Activated CD4-positive, alpha-beta T cell treated with anti-CD3 and anti-CD28 coated beads for 4 hours (primary cell): ENCODE data around the gene UBASH3A.
A peak's percentile ranks its signal among the peaks of the same experiment; 100 is the strongest.
"Not testable (repeated sequence)": the region's sequence is repeated elsewhere in the genome, so short reads cannot be mapped to it uniquely, and the experiment has no call there.

Source experiments
- DNase-seq, 2 donors: peaks; one replicate each; pipeline ENCODE4 v3.0.0-alpha.2; 2020

Gene UBASH3A

GRCh38 chr21:42453986-42454570 lies 50.4 kb downstream of the UBASH3A start:
- no peak for DNase-seq

DNA sequence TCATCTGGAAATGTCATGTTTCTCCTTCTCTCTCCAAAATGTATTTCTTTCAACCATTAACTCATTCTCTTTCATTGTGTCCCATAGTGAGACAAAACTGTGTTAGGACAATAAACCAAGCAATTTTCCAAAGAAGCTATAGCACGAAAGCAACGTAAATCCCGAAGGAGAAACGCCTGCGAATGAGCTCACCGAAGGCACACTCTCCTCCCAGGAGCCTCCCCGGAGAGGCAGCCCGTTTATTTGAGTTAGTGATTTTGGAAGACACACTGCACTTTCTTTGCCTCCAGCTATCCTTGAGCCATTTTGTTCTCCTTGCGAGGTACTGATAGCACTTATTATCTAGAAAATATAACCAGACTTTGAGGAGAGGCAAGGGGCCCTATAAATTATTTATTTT lies 51.1 kb downstream of the UBASH3A start:
- no peak for DNase-seq

DNA sequence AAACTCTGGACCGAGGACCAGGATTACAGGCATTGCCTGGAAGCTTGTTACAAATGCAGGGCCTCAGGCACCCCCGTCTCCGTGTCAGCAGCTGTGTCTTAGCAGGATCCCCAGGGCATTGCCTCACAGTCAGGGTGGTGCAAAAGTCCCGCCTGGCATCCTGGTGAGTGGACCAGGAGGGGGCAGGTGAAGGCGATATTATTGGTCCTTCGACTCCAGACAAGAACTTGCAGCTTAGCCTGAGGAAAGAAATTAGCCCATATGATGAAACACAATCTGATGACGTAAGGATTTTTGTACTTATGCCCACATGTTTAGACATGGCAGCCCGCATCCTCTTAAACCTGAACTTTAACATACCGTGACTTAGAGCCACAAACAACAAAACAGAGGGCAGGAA lies 51.5 kb downstream of the UBASH3A start:
- no peak for DNase-seq

- no peak for DNase-seq
Observed at GRCh38 chr21:42455754-42456440, 52.2 kb downstream of the UBASH3A start.

DNA sequence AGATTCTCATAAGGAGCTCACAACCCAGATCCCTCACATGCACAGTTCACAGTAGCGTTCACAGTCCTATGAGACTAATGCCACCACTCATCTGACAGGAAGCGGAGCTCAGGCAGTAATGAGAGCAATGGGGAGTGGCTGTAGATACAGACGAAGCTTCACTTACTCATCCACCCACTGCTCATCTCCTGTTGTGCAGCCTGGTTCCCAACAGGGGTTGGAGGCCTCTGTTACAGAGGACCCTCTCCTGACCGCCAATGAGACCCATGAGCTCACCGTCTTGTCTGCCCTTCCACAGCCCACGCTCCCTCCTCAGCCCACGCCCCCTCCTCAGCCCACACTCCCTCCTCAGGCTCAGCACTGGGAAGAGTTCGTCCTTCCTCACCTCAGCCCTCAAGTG lies 52.8 kb downstream of the UBASH3A start:
- DNase-seq = peak; percentile 54 to 60

GRCh38 chr21:42459082-42459460 lies 55.4 kb downstream of the UBASH3A start:
- DNase-seq = no peak

DNA sequence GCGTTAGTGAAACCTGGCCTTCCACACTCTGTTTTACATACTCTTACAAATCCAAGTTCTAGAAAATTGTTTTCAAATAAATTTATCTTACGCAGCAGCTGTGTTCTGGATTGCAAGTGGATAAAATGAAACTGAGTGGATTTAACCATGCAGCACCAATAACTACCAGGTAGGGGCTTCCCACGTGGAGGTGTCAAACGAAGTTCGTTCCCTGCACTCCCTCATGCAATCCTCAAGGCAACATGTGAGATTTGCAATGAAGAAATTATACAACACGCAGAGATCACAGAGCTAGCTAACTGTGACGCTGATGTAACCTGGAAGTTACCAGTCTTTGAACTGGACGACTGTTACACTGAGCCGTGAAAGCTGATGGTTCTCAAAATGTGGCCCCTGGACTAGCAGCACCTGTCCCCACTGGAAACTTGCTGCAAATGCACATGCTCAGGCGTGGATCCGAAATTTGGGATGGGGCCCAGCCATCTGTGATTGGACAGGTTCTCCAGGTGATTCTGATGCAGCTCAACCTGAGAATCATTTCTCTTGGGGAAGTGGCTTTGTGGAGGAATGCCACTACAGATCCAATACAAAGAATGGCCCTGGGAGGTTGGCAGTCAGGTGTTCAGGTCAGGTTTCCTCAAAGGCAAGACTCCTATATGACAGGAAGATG lies 56.0 kb downstream of the UBASH3A start:
- DNase-seq = no peak

DNA sequence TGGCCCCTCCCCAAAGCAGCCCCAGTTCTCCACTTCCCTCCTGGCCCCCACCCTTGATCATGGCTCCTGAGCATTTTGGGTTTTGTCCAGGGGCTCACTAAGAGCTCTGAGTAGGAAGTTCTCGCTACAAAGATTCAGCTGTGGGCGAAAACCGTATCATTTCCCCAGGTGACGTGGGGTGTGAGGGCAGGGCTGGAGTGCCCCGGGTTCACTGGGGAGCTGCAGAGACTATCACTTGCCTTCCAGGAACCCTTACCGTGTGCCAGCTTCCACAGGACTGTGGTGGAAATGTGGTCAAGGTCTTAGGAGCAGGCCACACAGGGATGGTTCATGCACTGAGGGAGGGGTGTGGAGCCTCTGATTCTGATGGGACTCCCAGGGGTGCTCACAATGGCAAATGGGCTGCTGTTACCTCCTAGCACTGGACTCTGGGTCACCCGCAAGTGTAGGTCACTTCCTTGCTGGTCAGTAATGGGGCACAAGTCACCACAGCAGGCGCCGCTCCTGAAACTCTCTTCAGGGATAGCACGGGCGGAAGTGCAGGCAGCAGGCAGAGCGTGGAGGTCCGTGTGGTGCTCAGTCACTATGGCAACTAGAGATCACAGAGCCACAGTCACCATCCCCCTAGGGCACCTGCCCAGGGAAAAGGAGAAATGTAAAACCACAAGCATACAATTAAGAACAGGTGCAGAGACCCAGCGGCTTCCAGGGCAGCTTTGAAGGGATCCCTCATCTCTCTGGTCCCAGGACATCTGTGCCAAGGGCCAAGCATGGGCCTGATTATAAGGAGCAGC lies 56.9 kb downstream of the UBASH3A start:
- no peak for DNase-seq

- no peak for DNase-seq
Observed at GRCh38 chr21:42461185-42461520, 57.5 kb downstream of the UBASH3A start.

- no peak for DNase-seq
Observed at GRCh38 chr21:42461881-42462877, 58.5 kb downstream of the UBASH3A start.

DNA sequence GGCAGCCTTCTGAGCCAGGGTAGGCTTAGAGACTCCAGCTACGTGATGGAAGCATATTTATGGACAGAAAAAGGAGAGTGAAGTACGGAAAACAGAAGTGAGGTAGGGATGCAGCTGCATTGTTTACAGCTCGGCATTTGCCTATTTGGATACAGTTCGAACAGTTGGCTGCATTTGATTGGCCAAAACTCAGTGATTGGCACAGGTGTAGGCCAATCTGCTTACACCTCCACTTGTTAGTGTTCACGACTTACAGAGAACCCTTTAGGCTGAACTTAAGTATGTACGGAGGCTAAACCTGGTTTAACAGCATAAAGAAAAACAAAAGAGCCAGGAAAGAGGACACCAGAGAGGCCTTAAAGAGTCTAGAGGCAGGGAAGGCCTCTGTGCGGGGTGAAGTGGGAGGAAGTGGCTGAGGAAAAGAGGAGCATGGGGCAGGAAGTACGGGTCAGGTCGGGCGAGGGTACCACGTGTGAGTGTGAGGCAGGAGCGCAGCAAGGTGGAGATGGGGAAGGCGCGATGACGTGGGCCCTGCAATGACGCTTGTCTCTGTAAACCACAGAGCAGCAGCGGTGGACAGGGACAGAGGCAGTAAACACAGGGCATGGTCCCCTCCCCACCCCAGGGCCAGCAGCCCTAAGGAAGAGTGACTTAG lies 60.3 kb downstream of the UBASH3A start:
- peak; percentile 55 to 69 for DNase-seq

DNA sequence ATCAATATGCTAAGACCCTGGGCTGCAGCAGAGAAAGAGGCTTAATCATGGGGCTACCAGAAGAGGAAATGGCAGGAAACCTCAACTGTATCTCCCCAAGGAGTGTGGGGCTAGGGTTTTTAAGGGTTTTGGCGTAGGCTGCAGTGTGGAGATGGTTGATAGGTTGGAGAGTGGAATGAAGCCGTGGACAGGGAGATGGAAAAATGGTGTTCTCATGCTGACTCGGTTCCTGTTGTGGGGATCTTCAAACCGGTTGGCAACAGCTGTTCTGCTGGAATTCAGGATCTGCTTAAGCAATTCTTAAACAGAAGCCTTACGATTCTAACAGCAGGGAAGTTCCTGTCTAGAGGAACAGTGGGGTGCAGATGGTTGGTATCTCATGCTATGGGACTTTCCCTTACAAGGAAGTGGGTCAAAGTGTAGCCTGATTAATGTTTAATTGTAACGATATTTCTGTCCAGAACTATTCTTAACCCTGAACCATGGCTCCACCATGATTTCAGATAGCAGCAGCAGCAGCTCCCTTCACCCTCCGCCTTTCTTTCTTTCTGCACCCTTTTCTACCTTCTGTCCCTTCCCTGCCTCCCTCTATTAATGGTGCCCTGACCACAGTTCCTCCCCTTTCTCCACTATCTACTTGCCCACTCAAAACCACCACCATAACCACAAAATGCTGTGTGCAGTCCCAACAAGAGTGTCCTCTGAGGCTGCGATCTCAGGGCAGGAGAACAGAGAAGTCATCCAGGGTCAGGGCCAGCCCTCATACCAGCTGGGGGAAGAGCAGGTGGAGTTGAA lies 61.5 kb downstream of the UBASH3A start:
- DNase-seq = no peak

- DNase-seq = no peak
Observed at GRCh38 chr21:42465803-42466127, 62.1 kb downstream of the UBASH3A start.

DNA sequence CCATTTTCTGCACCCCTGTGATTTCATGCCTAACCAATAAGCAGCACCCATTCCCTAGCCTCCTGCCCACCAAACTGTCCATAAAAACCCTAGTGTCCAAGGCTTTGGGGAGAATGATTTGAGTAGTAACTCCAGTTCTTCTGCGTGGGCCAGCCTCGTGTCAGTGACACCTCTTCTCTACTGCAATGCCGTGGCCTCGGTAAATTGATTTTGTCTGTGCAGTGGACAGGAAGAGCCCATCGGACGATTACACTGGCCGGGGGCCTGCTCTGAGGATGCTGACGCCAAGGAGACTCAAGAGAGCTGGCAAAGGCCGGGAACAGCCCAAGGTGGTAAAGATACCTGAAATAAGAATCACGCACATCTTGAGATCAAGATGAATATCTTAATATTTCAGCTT lies 63.0 kb downstream of the UBASH3A start:
- DNase-seq = no peak

- no peak for DNase-seq
Observed at GRCh38 chr21:42467140-42467983, 63.7 kb downstream of the UBASH3A start.

GRCh38 chr21:42468491-42469131 lies 64.9 kb downstream of the UBASH3A start:
- no peak for DNase-seq

- no peak for DNase-seq
Observed at GRCh38 chr21:42469272-42469671, 65.6 kb downstream of the UBASH3A start.

GRCh38 chr21:42469726-42470125 lies 66.0 kb downstream of the UBASH3A start:
- DNase-seq = not testable (repeated sequence)

GRCh38 chr21:42471206-42471605 lies 67.5 kb downstream of the UBASH3A start:
- no peak for DNase-seq
